Measurements from ENCODE around the gene THEM4.
"Not testable (repeated sequence)": the region's sequence is repeated elsewhere in the genome, so short reads cannot be mapped to it uniquely, and the experiment has no call there.

The THEM4 gene

DNA sequence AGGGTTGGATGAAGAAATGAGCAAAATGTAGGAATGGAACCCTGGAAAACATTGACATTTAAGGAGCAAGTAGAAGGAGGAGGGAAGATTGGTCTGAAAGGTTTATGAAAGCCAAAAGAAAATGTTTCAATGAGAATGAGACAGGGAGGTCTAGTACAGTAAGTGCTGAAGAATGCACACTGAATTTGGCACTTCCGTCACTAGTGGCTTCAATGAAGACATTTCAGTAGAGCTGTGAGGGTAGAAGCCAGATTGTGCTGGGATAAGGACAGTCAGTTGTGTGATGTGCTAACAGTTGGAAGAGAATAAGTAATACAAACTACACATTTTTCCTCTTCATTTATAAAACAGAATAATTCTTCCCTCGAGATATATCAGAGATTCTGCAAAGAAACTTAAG is 17.1 kb downstream of the THEM4 start:
- DNase-seq (ENCODE audit: low read depth): no peak

DNA sequence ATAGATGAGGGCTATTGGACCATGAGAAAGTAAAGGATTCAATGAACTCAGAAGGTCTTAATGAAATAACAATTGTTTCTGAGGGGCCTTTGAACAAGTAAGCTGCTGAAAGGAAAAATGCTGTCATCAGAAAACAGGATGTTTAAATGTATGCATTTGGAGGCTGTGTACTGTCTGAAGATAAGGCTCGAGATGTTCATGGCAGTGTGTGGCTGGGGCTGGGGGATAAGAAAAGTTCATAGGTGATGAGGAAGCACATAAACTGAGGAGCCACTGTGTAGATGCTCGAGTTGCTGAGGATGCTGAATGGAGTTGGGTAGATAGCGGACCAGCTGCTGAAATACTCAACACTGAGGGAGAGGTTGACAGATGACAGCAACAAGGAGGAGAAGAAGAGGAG is 17.8 kb downstream of the THEM4 start:
- no peak for DNase-seq (ENCODE audit: low read depth)

DNA sequence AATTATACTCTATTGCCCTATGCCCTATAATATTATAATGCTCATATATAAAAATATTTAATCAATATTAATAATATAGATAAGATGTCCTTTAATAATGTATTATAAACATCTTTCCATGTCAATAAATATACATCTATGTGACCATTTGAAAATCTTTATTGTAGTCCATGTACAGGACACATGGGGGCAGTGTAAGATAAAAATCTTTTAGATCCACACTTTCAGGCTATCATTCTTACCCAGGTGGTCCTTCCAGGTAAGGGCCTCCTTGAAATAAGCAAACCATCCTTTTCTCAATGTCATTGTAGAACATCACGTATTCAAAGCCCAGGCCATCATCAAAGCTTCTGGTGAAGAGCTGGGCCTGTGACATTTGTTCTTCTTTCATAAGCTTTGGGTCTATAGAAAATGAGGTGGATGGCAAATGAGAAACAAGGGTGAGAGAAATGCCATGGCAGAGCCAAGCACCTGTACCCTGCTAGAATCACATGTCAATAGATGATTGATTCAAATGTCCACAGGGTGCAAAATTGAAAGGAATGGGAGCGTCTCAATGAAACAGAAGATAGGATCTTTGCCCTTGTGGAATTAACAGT is 20.2 kb downstream of the THEM4 start:
- no peak for DNase-seq (ENCODE audit: low read depth)

DNA sequence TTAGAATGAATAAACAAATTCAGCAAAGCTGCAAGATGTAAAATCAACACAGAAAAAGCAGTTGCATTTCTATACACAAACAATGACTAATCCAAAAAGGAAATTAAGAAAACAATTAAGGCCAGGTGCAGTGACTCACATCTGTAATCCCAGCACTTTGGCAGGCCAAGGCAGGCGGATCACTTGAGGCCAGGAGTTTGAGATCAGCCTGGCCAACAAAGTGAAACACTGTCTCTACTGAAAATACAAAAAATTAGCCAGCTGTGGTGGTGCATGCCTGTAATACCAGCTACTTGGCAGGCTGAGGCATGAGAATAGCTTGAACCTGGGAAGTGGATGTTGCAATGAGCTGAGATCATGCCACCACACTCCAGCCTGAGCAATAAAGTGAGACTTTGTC is 22.3 kb downstream of the THEM4 start:
- no peak for DNase-seq (ENCODE audit: low read depth)

- no peak for DNase-seq (ENCODE audit: low read depth)
Measured at GRCh38 chr1:151885479-151885878, 23.8 kb downstream of the THEM4 start.

DNA sequence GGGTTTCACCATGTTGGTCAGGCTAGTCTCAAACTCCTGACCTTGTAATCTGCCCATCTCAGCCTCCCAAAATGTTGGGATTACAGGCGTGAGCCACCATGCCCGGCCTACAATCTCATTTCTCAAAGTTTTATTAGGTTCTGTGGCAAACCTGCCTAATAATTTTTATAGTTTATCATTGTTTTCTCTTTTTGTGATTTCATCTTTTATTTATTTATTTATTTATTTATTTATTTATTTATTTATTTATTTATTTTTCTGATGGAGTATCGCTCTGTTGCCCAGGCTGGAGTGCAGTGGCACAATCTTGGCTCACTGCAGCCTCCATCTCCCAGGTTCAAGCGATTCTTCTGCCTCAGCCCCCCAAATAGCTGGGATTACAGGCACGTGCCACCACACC is 24.4 kb downstream of the THEM4 start:
- not testable (repeated sequence) for DNase-seq (ENCODE audit: low read depth)

DNA sequence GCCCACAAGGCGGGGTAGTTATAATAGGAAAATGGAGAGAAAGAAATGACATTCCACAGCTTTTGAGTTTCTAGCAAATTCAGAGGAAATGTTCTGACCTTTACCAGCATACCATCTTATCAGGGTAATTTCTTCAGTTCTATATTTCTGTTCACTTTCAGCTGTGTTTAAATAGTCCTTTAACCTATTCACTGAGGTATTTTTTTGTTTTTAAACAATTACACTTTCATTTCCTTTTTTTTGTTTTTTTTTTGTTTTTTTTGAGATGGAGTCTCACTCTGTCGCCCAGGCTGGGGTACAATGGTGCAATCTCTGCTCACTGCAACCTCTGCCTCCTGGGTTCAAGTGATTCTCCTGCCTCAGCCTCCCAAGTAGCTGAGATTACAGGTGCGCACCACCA is 24.9 kb downstream of the THEM4 start:
- not testable (repeated sequence) for DNase-seq (ENCODE audit: low read depth)

- not testable (repeated sequence) for DNase-seq (ENCODE audit: low read depth)
Measured at GRCh38 chr1:151883898-151884297, 25.4 kb downstream of the THEM4 start.

- DNase-seq (ENCODE audit: low read depth): not testable (repeated sequence)
Measured at GRCh38 chr1:151882918-151883317, 26.4 kb downstream of the THEM4 start.

GRCh38 chr1:151882466-151882865 is 26.8 kb downstream of the THEM4 start:
- DNase-seq (ENCODE audit: low read depth): no peak

- DNase-seq (ENCODE audit: low read depth): no peak
Measured at GRCh38 chr1:151881479-151881878, 27.8 kb downstream of the THEM4 start.

GRCh38 chr1:151875419-151876097 is 33.8 kb downstream of the THEM4 start:
- no peak for DNase-seq (ENCODE audit: low read depth)

DNA sequence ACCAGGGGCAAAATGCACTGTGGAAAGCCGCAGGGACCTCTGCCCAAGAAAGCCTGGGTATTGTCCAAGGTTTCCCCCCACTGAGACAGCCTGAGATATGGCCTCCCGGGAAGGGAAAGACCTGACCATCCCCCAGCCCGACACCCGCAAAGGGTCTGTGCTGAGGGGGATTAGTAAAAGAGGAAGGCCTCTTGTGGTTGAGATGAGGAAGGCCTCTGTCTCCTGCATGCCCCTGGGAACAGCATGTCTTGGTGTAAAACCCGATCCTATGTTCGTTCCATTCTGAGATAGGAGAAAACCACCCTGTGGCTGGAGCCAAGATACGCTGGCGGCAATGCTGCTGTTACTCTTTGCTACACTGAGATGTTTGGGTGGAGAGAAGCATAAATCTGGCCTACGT is 36.5 kb downstream of the THEM4 start:
- DNase-seq (ENCODE audit: low read depth): peak; percentile 51

DNA sequence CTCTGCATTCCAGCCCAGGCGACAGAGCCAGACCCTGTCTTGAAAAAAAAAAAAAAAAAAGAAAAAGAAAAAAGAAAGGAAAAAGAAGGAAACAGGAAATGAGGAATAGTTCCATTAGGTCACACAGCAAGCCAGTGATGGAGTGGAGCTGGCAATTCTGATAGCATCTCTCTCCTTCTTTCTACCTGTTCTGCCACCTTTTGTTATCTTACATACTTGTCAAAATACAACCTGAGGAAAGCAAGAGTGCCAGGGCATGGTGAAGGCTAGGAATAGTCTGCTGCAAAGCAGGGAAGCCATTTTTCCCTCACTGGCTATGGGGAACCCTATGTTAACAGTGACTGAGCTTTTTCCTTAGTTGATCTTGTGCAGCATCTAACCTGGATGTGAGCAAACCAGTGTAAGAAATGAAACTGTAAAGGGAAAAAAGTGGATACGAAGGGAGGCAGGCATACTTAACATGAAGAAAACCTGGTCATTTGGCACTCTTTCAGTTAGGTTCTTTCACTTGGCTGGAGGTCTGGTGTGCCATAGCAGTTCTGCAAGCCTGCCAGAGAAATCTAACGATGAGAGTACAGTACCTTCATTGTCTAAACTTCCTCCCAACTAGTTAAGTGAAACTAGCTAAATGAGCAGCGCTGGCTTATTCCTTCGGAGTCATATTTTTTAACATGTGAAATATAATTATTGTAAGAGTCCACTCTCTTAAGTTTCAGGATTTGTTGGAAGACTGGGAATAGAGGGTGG is 37.9 kb downstream of the THEM4 start:
- no peak for DNase-seq (ENCODE audit: low read depth)

DNA sequence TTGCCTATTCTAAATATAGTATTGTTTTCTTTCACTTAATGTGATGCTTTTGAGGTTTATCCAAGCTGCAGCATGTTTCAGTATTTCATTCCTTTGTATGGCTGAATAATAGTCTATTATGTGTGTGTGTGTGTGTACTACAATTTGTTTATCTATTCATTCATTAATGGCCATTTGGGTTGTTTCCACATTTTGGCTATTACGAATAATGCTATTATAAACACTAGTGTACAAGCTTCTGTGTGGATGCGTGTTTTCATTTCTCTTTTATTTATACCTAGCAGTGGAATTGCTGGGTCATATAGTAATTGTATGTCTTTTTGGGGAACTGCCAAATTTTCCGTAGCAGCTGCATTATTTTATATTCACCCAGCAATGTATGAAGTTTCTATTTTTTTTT is 40.8 kb downstream of the THEM4 start:
- DNase-seq (ENCODE audit: low read depth): no peak

DNA sequence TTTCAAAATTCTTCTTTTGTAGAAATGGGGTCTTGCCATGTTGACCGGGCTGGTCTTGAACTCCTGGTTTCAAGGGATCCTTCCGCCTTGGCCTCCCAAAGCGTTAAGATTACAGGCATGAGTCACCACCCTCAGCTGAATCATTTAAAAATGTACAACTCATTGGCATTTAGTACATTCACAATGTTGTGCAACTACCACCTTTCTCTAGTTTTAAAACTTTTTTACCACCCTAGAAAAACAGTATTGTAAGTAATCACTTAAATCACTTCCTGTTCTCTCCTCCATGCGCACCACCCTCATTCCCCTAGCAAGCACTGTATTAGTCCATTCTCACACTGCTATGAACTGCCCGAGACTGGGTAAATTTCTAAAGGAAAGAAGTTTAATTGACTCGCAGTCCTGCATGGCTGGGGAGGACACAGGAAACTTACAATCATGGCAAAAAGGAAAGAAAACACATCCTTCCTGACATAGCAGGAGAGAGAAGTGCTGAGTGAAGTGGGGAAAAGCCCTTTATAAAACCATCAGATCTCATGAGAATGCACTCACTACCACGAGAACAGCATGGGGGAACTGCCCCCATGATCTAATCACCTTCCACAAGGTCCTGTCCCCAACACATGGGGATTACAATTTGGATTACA is 41.4 kb downstream of the THEM4 start:
- no peak for DNase-seq (ENCODE audit: low read depth)

GRCh38 chr1:151867321-151867720 is 42.0 kb downstream of the THEM4 start:
- DNase-seq (ENCODE audit: low read depth): no peak

GRCh38 chr1:151864411-151864810 is 44.9 kb downstream of the THEM4 start:
- no peak for DNase-seq (ENCODE audit: low read depth)

DNA sequence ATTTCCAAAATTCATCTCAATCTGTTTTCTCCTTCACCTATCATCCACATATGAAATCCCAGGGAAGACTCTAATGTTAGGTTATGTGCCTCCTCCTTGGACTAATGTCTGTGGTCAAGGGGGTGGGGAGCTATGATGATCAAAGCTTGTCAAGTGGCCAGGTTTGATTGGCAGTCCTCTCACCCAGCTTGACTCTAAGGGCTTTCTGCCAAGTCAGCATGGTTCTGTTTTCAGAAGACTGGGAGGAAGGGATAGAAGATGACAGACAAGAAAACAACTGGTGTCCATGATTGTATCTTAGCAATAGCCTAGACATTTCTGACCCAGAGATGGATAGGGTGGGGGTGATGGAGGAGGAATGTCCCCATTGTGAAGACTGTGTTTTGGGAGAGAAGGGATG is 46.7 kb downstream of the THEM4 start:
- DNase-seq (ENCODE audit: low read depth): no peak

GRCh38 chr1:151860504-151861187 is 48.7 kb downstream of the THEM4 start:
- DNase-seq (ENCODE audit: low read depth): no peak

- no peak for DNase-seq (ENCODE audit: low read depth)
Measured at GRCh38 chr1:151859891-151860293, 49.4 kb downstream of the THEM4 start.

Measured in CMK (cell line).